Osteoblast (primary cell): ENCODE data around the gene CCNDBP1. TPM values are rescaled to one million over a fixed set of nuclear protein-coding genes. Genes with fewer than 3 reads are reported as not detected.

Experiments
- DNase-seq: peaks from one replicate; pipeline ENCODE4 v3.0.0; 2011; ENCODE audit warnings: low spot score, mixed read lengths; ENCODE audit not compliant: insufficient read length; ENCODE audit errors: missing footprints
- H2AFZ ChIP-seq: 2 replicates; pipeline ENCODE4 v1.6.0; 2011; ENCODE audit warnings: mild to moderate bottlenecking, low read length
- H3K27ac ChIP-seq: 2 replicates; pipeline ENCODE4 v1.5.1; 2011; ENCODE audit warnings: mild to moderate bottlenecking, low read depth, low read length, moderate library complexity
- H3K27me3 ChIP-seq: 2 replicates; pipeline ENCODE4 v1.6.0; 2012; ENCODE audit warnings: mild to moderate bottlenecking, control low read depth, inconsistent platforms, low read length, moderate library complexity; ENCODE audit not compliant: insufficient read depth
- H3K36me3 ChIP-seq: 2 replicates; pipeline ENCODE4 v1.5.1; 2011; ENCODE audit warnings: mild to moderate bottlenecking, low read length, control low read depth, moderate library complexity; ENCODE audit not compliant: insufficient read depth
- H3K4me1 ChIP-seq: 2 replicates; pipeline ENCODE4 v1.5.1; 2011; ENCODE audit warnings: mild to moderate bottlenecking, low read length, control low read depth, moderate library complexity; ENCODE audit not compliant: insufficient read depth
- H3K4me2 ChIP-seq: 2 replicates; pipeline ENCODE4 v1.6.0; 2011; ENCODE audit warnings: mild to moderate bottlenecking, low read length; ENCODE audit not compliant: insufficient read depth
- H3K4me3 ChIP-seq: fragments of 200-600 bp; sonication (generic); 3 replicates; pipeline ENCODE4 v1.5.1; 2012; ENCODE audit warnings: mild to moderate bottlenecking, low read length, inconsistent platforms; ENCODE audit not compliant: insufficient read depth
- H3K79me2 ChIP-seq: 2 replicates; pipeline ENCODE4 v1.6.0; 2012; ENCODE audit warnings: mild to moderate bottlenecking, low read length, control low read depth, inconsistent platforms; ENCODE audit not compliant: insufficient read depth
- H3K9me3 ChIP-seq: 2 replicates; pipeline ENCODE4 v1.5.1; 2011; ENCODE audit warnings: low read depth, low read length, control low read depth
- H4K20me1 ChIP-seq: 2 replicates; pipeline ENCODE4 v1.6.0; 2012; ENCODE audit warnings: mild to moderate bottlenecking, low read length, control low read depth; ENCODE audit not compliant: insufficient read depth
- CTCF ChIP-seq: IDR thresholded peaks from 2 replicates; pipeline ENCODE4 v1.5.1; 2011; ENCODE audit warnings: mild to moderate bottlenecking, low read depth, low read length, moderate library complexity; ENCODE audit errors: extremely low read depth
- total RNA-seq: library from RNA; depleted of rRNA; stranded (reverse); fragments of >200 nt; gene quantifications from 2 replicates; pipeline ENCODE4 v1.2.3, GENCODE V29; 2012

Gene CCNDBP1
- total RNA-seq, 1 donor, result 66.6 TPM

GRCh38 chr15:43218908-43219706 lies 33.9 kb downstream of the CCNDBP1 start:
- H3K4me1 ChIP-seq, result no peaks in the 10 kb centered on the region
- no peak overlapping the region for H3K4me3 ChIP-seq
- no peaks in the 10 kb centered on the region for H3K36me3 ChIP-seq
- H4K20me1 ChIP-seq, result no peaks in the 10 kb centered on the region
- peaks cover 34% of the 10 kb centered on the region for H3K27me3 ChIP-seq
- no peaks in the 10 kb centered on the region for H3K9me3 ChIP-seq
- H3K27ac ChIP-seq, result no peak overlapping the region
- H3K4me2 ChIP-seq, result no peak overlapping the region
- H3K79me2 ChIP-seq, result no peaks in the 10 kb centered on the region
- no peak overlapping the region for H2AFZ ChIP-seq
- DNase-seq, result peak; percentile 79
- TF ChIP-seq CTCF, result peak; percentile 40

GRCh38 chr15:43219929-43220928 lies 35.0 kb downstream of the CCNDBP1 start:
- no peak for DNase-seq
- no peak overlapping the region for H3K4me3 ChIP-seq
- no peak for TF ChIP-seq CTCF
- H3K27me3 ChIP-seq, result peaks cover 38% of the 10 kb centered on the region
- no peaks in the 10 kb centered on the region for H3K36me3 ChIP-seq
- H4K20me1 ChIP-seq, result no peaks in the 10 kb centered on the region
- no peaks in the 10 kb centered on the region for H3K9me3 ChIP-seq
- H2AFZ ChIP-seq, result no peak overlapping the region
- no peak overlapping the region for H3K4me2 ChIP-seq
- no peaks in the 10 kb centered on the region for H3K4me1 ChIP-seq
- H3K79me2 ChIP-seq, result no peaks in the 10 kb centered on the region
- no peak overlapping the region for H3K27ac ChIP-seq

- H3K79me2 ChIP-seq, result no peaks in the 10 kb centered on the region
- H3K4me2 ChIP-seq, result no peak within 1 kb of the TSS
- H3K9me3 ChIP-seq, result no peaks in the 10 kb centered on the region
- DNase-seq, result no peak
- no peaks in the 10 kb centered on the region for H3K4me1 ChIP-seq
- no peak within 1 kb of the TSS for H3K4me3 ChIP-seq
- H3K27ac ChIP-seq, result no peak within 1 kb of the TSS
- no peaks in the 10 kb centered on the region for H3K36me3 ChIP-seq
- no peaks in the 10 kb centered on the region for H4K20me1 ChIP-seq
- peaks cover 38% of the 10 kb centered on the region for H3K27me3 ChIP-seq
- H2AFZ ChIP-seq, result no peak within 1 kb of the TSS
- no peak for TF ChIP-seq CTCF
Observed at GRCh38 chr15:43220991-43221403, 35.8 kb downstream of the CCNDBP1 start, which contains the start of gene EPB42. TSS of gene EPB42 (minus strand) at chr15:43221018. CDS start at chr15:43220825, 193 bp downstream.
